NCI-H2029 (cell line): Measurements from ENCODE around the gene RHOF.

Source experiments
- DNase-seq: peaks from one replicate; lab custom pipeline; 2025; lab: John Stamatoyannopoulos, UW

Gene RHOF, protein sequence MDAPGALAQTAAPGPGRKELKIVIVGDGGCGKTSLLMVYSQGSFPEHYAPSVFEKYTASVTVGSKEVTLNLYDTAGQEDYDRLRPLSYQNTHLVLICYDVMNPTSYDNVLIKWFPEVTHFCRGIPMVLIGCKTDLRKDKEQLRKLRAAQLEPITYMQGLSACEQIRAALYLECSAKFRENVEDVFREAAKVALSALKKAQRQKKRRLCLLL

DNA sequence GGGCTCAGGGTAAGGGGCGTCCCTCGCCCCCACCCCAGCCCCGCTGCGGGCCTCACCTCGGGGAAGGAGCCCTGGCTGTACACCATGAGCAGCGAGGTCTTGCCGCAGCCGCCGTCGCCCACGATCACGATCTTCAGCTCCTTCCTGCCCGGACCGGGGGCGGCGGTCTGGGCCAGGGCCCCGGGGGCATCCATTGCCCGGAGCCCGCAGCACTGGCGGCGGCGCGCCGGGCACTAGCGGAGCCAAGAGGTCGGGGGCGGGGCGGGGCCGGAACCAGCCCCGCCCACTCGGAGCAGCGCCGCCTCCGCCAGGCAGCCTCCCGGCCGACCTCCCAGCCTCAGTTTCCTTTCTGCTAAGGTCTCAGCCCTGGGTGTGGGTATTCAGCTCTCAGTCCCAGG is at the start of gene RHOF:
RHOF (minus strand) TSS at position 249 of the 398 bp plus-strand sequence; CDS start at position 194, 55 bp downstream.
- no peak for DNase-seq

DNA sequence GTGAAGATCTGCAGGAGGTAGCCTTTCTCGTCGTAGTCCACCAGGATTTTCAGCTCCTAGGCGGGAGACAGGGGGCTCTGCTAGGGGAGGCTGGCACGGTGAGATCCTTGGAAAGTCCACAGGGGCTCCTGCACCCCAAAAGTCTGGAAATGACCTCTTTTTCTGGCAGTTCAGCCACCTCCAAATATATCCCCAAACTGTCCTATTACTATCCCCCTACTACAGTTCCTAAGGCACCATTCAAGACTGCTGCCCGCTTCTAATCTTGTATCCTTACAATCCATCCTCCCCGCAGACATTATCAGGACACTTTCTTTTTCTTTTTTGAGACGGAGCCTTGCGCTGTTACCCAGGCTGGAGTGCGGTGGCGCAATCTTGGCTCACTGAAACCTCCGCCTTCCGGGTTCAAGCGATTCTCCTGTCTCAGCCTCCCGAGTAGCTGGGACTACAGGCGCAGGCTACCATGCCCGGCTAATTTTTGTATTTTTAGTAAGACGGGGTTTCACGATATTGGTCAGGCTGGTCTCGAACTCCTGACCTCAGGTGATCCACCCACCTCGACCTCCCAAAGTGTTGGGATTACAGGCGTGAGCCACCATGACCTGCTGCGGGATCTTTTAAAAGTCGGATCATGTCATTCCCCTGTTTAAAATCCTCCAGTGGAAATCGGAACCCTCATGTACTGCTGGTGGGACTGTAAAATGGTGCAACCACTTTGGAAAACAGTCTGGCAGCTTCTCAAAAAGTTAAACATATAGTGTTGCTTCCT is 46.7 kb upstream of the RHOF start:
- no peak for DNase-seq

DNA sequence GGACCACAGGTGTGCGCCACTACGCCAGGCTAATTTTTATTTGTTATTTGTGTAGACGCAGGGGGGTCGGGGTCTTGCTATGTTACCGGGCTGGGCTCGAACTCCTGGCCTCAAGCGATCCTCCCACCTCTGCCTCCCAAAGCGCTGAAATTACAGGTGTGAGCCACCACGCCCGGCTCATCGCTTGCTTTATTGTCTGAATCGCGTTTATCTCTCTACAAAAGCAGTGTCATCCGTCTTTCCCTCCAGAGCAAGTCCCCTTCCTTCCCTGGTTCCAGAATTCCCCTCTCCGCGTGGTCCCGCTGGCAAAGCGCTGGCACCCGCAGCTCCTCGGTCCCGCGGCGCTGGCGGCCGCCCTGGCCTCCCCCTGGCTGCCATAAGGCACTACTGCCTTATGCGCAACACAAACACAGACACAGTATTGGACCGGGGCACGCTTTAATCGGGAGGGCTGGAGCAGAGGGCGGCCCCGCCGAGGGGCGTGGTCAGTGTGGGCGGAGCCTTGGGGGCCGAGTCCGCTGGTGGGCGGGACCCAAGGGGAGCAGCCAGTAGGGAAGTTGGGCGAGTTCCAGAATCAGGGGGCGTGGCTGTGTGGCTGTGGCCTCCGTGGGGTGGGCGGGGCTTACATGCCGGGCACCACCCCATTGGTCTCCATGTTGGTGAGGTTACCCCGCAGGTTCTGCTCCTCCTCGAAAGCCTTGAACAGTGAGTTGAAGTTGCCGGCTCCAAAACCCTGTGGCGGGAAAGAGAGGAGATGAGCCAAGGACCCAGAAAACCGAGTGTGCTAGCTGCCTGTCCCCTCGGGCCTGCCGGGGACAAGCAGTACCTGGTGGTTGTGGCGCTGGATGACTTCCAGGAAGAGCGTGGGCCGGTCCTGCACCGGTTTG is 45.9 kb upstream of the RHOF start:
- DNase-seq = peak; percentile 97

DNA sequence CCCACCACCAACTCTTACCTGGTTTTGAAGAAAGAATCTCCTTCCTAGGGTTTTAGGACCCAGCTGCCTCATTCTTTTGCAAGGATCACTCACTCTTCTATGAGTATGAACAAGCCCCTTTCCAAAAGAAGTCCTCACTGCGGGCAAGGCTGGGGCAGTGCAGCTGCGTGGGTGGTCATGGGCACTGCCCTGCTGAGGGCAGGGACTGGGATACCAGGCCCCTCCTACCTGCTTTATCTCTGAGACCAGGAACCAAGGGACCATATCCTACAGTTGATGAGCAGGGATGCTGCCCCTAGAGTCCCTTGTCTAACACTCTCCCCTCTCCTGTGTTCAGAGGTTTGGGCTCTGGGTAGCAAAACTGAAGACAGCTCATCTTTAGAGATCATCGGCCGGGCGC is 44.6 kb upstream of the RHOF start:
- no peak for DNase-seq

DNA sequence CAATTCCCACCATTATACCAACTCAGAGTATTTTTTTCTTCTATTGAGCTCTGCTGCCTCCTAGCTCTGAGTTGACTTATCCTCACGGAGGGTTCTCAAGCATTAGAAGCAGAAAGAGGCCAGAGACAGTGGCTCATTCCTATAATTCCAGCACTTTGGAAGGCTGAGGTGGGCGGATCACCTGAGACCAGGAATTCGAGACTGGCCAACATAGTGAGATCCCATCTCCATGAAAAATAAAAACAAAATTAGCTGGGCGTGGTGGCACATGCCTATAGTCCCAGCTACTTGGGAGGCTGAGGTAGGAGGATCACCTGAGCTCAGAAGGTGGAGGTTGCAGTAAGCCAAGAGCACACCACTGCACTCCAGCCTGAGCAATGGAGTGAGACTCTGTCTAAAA is 44.2 kb upstream of the RHOF start:
- DNase-seq = no peak

DNA sequence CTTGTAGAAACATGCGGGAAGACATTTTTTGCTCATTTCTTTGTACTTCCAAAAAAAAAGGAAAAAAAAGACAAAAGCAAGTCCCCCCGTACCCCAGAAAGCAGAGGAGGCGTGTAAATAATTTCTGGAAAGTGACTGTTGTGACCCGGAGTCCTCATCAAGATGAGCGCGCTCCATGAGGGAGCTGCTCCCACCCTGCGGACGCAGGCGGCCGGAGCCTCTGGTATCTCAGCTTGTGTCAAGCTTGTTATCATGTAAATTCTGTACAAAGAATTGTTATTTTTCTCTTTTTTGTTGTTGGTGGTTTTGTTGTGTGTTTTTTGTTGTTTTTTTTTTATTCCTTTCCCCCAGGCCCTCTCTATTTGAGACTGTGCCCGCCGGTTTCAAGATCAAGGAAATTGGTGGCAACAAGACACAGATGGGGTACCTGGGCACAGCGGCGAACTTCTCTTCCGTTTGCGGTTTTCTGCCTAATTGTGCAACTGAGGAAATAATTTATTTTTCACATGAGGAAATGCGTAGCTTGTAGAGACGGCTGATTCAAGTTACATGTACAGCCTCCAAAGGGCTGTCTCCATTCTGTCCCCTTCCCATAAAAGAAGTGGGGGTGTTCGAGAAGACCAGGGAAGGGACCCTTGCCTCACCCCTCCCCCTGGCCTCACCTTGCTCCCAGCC is 38.2 kb upstream of the RHOF start:
- no peak for DNase-seq

DNA sequence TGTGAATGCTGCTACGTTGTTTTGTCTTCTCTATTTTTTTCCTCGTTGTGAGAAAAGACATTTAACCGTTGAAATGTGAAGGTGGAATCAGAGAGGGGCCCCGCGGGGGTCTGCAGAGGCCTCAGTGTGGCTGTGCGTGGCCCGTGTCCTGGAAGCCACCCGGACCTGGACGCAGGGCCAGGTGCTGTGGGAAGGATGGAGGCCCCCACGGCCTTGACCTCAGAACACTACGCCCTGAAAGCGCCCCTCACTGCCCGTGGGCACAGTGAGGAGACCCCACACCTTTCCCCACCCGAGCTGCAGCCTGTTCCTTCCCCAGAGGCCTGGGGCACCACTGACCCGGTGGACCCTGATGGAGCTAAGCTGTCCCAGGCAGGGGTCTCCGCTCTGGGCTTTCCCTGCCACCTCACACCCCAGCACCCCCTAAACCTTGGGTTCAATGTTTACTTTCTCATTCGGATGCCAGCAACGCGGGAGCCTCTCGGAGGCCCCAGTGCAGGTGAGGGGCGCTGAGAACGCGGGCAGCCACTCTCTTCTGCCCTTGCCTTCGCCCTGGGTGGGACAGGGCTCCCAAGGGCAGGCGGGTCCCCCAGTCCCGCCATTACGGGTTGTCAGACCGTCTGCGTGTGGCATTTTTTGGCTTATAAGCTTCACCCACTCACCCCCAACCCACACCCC is 37.2 kb upstream of the RHOF start:
- no peak for DNase-seq

DNA sequence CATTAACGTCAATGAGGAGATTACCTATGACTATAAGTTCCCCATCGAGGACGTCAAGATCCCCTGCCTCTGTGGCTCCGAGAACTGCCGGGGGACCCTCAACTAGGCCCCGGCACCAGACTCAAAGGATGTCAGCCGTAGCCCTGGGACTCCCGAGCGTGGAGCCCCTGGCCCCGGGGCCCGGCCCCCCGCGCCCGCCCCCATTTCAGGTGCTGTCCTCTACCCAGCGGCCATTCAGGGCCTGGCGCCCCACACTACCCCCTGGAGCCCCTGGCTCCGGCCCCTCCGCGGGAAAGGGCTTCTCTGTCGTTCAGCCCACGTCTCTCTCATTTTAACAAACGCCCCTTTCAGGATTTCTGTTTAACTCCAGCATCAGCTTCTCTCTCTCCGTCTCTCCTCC is 36.6 kb upstream of the RHOF start:
- DNase-seq = no peak

DNA sequence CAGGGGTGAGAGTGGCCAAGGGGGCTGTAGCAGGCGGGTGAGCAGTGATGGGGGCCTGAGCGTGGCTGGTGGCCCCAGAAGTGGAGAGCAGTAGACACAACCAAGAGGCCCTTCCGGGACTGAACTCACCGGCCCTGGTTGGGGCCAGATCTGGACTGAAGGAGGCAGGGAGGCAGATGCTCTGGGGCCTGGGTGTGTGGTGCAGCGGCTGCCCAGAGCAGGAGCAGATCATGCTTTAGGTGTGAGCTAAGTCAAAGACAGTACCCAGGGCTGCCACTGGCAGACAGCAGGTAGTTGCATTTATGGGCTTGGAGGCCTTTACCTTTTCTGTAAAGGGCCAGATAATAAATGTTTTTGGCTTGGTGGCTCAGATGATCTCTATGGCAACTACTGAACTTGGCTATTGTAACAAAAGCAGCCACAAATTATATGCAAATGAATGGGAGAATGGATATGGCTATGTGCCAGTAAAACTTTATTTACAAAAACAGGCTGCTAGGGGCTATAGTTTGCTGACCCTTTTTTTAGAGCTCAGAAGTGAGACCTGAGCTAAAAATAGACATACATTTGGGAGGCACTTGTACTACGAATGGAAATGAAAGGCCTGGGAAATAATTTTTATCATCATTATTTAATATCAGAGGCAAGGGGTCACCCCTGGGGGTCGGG is 35.9 kb upstream of the RHOF start:
- no peak for DNase-seq

DNA sequence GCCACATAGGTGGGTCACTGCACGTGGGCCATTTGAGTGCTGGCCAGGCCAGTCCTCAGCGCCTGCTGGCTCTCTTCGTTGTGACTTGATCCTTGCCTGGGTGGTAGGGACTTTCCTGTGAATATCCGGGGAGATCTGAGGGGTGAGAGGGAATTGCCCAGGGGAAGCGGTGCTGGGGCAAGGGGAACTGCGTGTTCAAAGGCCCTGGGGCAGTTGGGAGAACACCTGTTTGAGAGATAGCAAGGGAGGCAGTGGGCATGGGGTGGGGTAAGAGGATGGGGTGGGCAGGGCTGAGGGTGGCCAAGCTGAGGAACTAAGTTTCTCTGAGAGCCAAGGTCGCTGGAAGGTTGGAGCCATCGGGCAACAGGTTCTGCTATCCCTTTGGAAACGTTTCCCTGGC is 35.3 kb upstream of the RHOF start:
- DNase-seq = no peak

DNA sequence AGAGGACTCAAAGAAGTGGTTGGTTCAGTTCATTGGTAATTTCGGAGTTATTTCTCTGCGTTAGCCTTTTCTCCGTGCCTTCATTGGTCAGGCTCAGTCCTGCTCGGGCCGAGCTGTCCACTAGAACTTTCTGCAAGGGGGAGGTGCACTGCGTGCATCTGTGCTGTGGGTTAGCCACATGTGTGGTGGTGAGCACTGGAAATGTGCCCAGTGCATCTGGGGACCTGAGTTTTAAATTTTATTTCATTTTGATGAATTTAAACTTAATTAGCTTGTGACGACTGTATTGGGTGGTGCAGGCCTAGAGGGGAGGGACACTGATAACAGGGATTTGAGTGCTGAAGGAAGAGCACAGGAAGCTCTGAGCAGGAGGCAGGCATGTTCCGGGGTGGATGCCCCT is 34.8 kb upstream of the RHOF start:
- DNase-seq = no peak

DNA sequence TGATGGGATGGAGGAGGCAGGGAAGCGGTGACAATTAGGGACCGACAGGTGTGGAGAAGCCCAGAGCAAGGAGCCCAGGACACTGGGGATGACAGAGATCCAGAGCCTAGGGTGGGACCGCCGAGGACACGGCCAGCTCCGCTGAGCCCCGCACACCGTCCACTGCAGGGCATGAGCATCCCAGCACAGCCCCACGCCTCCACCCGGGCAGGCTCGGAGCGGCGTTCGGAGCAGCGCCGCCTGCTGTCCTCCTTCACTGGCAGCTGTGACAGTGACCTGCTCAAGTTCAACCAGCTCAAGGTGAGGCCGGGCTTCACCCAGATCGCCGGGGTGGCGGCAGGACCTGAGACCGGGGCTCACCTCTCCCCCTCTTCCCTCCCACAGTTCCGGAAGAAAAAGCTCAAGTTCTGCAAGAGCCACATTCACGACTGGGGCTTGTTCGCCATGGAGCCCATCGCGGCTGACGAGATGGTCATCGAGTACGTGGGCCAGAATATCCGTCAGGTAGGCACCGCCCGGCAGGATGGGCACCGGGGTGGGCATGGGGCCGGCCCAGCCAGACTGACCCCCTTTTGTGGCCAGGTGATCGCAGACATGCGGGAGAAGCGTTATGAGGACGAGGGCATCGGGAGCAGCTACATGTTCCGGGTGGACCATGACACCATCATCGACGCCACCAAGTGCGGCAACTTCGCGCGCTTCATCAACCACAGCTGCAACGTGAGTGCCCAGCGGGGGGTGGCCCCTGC is 34.0 kb upstream of the RHOF start:
- DNase-seq = no peak

DNA sequence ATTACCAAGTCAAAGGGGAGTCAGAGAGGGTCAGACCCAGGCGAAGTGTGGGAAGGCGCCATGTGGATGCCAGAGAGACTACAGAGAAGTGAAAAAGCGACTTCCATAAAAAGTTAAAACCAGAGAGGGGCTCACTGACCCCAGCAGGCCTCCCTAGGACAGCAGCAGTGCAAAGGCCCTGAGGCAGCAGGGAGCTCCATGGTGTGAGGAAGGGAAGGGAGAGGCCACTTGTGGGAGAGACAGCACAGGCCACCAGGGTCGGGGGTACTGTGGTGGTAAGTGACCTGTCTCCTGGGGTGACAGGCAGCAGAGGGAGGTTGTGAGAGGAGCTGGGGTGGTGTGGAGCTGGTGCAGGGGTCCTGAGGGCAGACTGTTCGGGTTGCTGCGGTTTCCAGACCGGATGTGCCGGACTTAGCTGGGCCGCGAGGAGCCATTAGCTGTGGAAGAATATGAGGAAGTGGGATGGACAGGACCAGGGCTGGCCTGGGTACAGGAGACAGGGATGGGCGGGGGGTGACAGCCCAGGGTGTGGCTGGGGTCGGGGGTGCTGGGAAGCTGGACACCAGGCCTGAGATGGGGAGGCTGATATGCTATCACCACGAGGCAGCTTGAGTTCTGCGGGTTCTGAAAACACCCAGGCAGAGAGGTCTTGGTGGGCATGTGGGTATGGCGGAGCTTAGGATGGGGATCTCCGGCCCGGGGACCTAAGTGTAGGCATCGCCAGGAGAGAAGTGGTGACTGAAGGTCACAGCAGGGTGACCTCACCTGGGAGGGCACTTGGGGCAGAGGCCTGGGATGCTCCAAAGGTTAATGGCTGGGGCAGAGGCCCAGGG is 33.0 kb upstream of the RHOF start:
- DNase-seq = no peak

DNA sequence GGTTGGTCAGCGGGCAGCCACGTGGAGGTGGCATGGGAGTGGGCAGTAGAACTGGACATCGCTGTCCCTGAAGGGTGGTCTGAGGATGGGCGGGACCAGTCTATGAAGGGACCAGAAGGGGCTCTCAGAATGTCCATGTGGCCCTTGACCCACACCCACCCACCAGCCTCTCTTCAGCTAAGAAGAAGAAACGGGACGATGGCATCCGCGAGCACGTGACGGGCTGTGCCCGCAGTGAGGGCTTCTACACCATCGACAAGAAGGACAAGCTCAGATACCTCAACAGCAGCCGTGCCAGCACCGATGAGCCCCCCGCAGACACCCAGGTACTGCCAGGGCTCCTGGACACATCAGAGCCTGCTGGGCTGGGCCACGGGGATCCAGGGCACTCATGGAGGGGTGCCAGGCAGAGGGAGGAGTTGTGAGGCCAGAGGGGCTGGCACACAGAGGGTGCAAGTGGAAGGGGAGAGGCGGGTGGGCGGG is 31.6 kb upstream of the RHOF start:
- no peak for DNase-seq

DNA sequence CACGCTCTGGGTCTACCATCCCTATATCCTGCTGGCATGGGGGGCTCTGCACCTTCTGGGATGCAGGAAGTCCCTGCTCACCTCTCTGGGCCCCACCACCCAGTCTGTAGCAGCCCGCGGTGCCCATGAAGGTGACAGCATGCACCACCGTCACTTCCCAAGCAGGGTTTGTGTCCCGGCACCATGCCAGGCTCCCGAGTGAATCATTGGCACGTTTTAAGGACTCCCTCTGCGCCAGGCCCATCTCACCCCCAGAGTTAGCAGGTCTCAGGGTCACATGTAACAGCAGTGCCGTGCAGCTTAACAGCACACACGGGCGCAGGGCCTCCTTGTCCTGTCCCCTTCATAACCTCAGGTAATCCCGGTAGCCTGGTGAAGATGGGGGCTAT is 30.2 kb upstream of the RHOF start:
- DNase-seq = no peak

DNA sequence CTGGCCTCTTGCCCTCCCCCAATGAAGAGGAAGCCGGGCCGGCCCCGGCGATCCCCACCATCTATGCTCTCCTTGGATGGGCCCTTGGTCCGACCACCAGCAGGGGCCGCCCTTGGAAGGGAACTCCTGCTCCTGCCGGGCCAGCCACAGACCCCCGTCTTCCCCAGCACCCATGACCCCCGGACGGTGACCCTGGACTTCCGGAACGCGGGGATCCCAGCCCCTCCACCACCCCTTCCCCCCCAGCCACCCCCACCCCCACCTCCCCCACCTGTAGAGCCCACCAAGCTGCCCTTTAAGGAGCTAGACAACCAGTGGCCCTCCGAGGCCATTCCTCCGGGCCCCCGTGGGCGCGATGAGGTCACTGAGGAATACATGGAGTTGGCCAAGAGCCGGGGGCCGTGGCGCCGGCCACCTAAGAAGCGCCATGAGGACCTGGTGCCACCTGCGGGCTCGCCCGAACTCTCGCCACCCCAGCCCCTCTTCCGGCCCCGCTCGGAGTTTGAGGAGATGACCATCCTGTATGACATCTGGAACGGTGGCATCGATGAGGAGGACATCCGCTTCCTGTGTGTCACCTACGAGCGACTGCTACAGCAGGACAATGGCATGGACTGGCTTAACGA is 29.7 kb upstream of the RHOF start:
- DNase-seq = no peak

DNA sequence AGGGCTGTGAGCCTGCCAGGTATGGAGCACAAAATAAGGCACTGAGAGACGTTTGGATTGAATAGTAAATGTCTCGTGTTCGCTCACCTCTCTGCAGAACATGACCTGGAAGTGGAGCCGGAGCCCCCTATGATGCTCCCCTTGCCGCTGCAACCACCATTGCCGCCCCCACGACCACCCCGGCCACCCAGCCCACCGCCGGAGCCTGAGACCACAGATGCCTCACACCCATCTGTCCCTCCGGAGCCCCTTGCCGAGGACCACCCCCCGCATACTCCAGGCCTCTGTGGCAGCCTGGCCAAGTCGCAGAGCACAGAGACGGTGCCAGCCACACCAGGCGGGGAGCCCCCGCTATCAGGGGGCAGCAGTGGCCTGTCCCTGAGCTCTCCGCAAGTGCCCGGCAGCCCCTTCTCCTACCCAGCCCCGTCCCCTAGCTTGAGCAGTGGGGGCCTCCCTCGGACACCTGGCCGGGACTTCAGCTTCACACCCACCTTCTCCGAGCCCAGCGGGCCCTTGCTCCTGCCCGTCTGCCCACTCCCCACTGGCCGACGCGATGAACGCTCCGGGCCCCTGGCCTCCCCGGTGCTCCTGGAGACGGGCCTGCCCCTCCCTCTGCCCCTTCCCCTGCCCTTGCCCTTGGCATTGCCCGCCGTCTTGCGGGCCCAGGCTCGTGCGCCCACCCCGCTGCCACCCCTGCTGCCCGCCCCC is 29.1 kb upstream of the RHOF start:
- DNase-seq = no peak

DNA sequence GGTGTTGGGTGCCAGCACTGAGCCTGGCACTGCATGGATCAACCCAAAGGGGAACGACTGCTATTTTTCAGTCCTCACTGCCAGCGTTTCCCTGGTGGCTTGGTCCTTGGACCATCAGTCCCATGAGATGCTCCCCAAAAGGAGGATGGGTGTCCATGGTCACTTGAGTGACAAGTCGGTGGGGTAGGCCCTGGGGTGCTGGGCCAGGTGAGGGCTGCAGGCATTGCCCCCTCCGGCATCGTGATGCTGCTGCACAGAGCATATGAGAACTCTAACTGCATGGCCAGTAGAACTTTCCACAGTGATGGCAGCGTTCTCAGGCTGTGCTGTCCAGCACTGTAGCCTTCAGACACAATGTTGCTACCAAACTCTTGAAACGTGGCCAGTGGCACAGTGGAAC is 26.6 kb upstream of the RHOF start:
- DNase-seq = no peak
